Stimulated activated CD4-positive, alpha-beta T cell treated with anti-CD3 and anti-CD28 coated beads, Interleukin-2, amount 100 ng/mL, for 24 hours (primary cell): ENCODE data around the gene TAS1R2.
"Not testable (repeated sequence)": the region's sequence is repeated elsewhere in the genome, so short reads cannot be mapped to it uniquely, and the experiment has no call there.

Experiments used
- DNase-seq, 2 donors: peaks; one replicate each; pipeline ENCODE4 v3.0.0-alpha.2; 2020

TAS1R2 gene

GRCh38 chr1:18883636-18884418, 24.4 kb upstream of the TAS1R2 start:
- peak; percentile 81 to 83 for DNase-seq

GRCh38 chr1:18883079-18883478, 23.6 kb upstream of the TAS1R2 start:
- DNase-seq: no peak

- no peak for DNase-seq
These were observed 23.0 kb upstream of the TAS1R2 start for GRCh38 chr1:18882486-18882885.

GRCh38 chr1:18881642-18882431, 22.4 kb upstream of the TAS1R2 start:
- DNase-seq: no peak

GRCh38 chr1:18881164-18881563, 21.7 kb upstream of the TAS1R2 start:
- no peak for DNase-seq

- DNase-seq: no peak
These were observed 21.1 kb upstream of the TAS1R2 start for GRCh38 chr1:18880585-18880984.

GRCh38 chr1:18879791-18880309, 20.4 kb upstream of the TAS1R2 start:
- no peak for DNase-seq

- DNase-seq: no peak
These were observed 19.8 kb upstream of the TAS1R2 start for GRCh38 chr1:18879215-18879790.

- DNase-seq: no peak
These were observed 19.2 kb upstream of the TAS1R2 start for GRCh38 chr1:18878538-18879214.

- no peak for DNase-seq
These were observed 17.8 kb upstream of the TAS1R2 start for GRCh38 chr1:18877282-18877681.

- DNase-seq: no peak
These were observed 16.8 kb upstream of the TAS1R2 start for GRCh38 chr1:18876210-18876609.

GRCh38 chr1:18875796-18876128, 16.3 kb upstream of the TAS1R2 start:
- no peak for DNase-seq

- DNase-seq: peak; percentile 74 to 84
These were observed 15.8 kb upstream of the TAS1R2 start for GRCh38 chr1:18875107-18875795.

- no peak for DNase-seq
These were observed 15.1 kb upstream of the TAS1R2 start for GRCh38 chr1:18874600-18874999.

- DNase-seq: no peak
These were observed 14.6 kb upstream of the TAS1R2 start for GRCh38 chr1:18874036-18874435.

- no peak for DNase-seq
These were observed 12.7 kb upstream of the TAS1R2 start for GRCh38 chr1:18872071-18872611.

GRCh38 chr1:18871401-18872070, 12.1 kb upstream of the TAS1R2 start:
- DNase-seq: no peak

- no peak for DNase-seq
These were observed 11.5 kb upstream of the TAS1R2 start for GRCh38 chr1:18870957-18871356.

GRCh38 chr1:18870595-18870865, 11.1 kb upstream of the TAS1R2 start:
- not testable (repeated sequence) for DNase-seq

- DNase-seq: no peak
These were observed 10.6 kb upstream of the TAS1R2 start for GRCh38 chr1:18869847-18870594.

GRCh38 chr1:18868801-18869424, 9.5 kb upstream of the TAS1R2 start:
- no peak for DNase-seq
